Testis (tissue), 3 donors: Measurements from ENCODE around the gene TBX4. TPM values are rescaled to one million over a fixed set of nuclear protein-coding genes. Genes with fewer than 3 reads are reported as not detected.

Experiments used
- DNase-seq: peaks from one replicate; pipeline ENCODE4 v3.0.0-alpha.2; 2019
- H3K27ac ChIP-seq, 2 donors: fragments of 200-600 bp; sonication (generic); one replicate each; pipeline ENCODE4 v1.5.1; 2019
- H3K27me3 ChIP-seq: fragments of 200-600 bp; sonication (generic); one replicate; pipeline ENCODE4 v1.5.1; 2019
- H3K36me3 ChIP-seq: fragments of 200-600 bp; sonication (generic); one replicate; pipeline ENCODE4 v1.5.1; 2017; ENCODE audit warnings: low read depth; ENCODE audit errors: missing control alignments
- H3K4me1 ChIP-seq: fragments of 200-600 bp; sonication (generic); one replicate; pipeline ENCODE4 v1.5.1; 2019
- H3K4me3 ChIP-seq, 2 donors: fragments of 200-600 bp; sonication (generic); one replicate each; pipeline ENCODE4 v1.5.1; 2017 to 2019
- H3K9me3 ChIP-seq: fragments of 200-600 bp; sonication (generic); one replicate; pipeline ENCODE4 v1.5.1; 2017
- POLR2A ChIP-seq: fragments of 450-650 bp; IDR thresholded peaks from one replicate; pipeline ENCODE4 v1.6.1; 2017; ENCODE audit warnings: antibody characterized with exemption, mild to moderate bottlenecking, moderate library complexity
- WGBS, 2 donors: methylation state at CpG; one replicate each; pipeline ENCODE4 v1.1.5; 2018; 5-methylcytosine and 5-hydroxymethylcytosine counted together
- intact Hi-C: fragments of 100-400 bp; cut with DNase I; formaldehyde crosslinking; loops from one replicate; pipeline ENCODE4 v1.15.1; 2023; ENCODE audit warnings: low total_unique reads
- polyA plus RNA-seq: library from polyadenylated mRNA; stranded (reverse); fragments of 350-450 nt; fragmentation: Illumina TruSeq; extraction: RNeasy Lipid Tissue Mini Kit (QIAGEN cat#74804); gene quantifications from one replicate; pipeline ENCODE4 v1.2.3, GENCODE V29; 2014; ENCODE audit warnings: low read depth, low replicate concordance; ENCODE audit not compliant: insufficient read depth
- total RNA-seq, 2 donors: library from RNA; depleted of rRNA; stranded (reverse); fragments of >200 nt; gene quantifications; one replicate each; pipeline ENCODE4 v1.2.3, GENCODE V29; 2016
- TF ChIP-seq, protein P1 (sequence below), 3 experiments: fragments of 450-650 bp in 2 of 3; fragments of 200-600 bp in 1 of 3; sonication (generic) in 1 of 3; IDR thresholded peaks; one replicate each; pipeline ENCODE4 v1.5.1; 2016 to 2019; ENCODE audit warnings: antibody characterized with exemption in 3 of 3, mild to moderate bottlenecking in 2 of 3, moderate library complexity in 1 of 3

TBX4 gene
- total and polyA plus RNA-seq, 3 donors from 2014 or later, result 1.5 to 3.2 (median 1.7) TPM

DNA sequence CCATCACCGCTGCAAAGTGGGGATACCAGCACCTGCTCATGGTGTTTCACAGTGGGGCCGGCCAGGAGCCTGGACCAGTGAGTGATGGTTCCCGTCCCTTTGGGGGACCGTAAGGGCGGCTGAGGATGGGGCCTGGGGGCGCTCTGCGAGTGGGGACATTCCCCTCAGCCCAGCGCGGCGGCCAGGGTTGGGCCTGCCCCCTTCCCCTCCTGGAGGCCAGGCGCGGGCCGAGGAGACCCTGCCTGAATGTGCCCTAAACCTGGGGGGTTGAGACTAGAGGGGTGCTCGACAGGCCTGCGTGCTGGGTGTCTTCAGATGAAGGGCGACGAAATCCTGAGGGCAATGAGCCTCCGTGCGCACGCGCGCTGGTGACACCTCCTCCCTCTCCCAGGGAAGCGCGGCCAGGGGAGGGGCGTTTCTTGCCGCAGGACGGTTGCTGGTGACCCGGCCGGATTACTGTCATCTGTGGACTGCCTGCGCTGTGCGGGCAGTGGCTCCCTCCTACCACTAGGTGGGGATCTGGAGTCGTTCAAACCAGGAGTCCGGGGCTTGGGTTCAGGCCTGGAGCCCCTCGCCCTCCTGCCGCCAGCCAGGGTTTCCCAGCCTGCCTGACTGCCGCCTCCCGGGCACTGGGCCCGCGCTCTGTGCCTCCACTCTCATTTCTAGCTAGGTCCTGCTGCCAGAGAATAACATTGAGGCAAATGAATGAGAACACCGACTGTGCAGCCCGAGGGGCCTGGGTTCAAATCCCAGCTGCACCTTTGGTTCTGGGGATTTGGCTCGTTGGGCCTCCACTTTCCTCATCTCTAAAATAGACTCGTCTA is 35.5 kb upstream of the TBX4 start:
- no peak for TF ChIP-seq POLR2A
- TF ChIP-seq, protein P1, sequence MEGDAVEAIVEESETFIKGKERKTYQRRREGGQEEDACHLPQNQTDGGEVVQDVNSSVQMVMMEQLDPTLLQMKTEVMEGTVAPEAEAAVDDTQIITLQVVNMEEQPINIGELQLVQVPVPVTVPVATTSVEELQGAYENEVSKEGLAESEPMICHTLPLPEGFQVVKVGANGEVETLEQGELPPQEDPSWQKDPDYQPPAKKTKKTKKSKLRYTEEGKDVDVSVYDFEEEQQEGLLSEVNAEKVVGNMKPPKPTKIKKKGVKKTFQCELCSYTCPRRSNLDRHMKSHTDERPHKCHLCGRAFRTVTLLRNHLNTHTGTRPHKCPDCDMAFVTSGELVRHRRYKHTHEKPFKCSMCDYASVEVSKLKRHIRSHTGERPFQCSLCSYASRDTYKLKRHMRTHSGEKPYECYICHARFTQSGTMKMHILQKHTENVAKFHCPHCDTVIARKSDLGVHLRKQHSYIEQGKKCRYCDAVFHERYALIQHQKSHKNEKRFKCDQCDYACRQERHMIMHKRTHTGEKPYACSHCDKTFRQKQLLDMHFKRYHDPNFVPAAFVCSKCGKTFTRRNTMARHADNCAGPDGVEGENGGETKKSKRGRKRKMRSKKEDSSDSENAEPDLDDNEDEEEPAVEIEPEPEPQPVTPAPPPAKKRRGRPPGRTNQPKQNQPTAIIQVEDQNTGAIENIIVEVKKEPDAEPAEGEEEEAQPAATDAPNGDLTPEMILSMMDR (IDR thresholded peaks at IDR 0.05), result peak in 2 of 3 experiments; percentile 87 to 93
- intact Hi-C loops, result no loop called here
- 13 to 27% methylated on average over 17 to 37 of the region's 43 CpGs for WGBS, 2 donors
- peak overlapping the region in 1 of 2 donors; percentile 20 for H3K4me3 ChIP-seq
- H3K27me3 ChIP-seq, result no peaks in the 10 kb centered on the region
- DNase-seq, result peak; percentile 90
- peak overlapping the region in 1 of 2 donors; percentile 58 for H3K27ac ChIP-seq
- H3K9me3 ChIP-seq, result no peaks in the 10 kb centered on the region
- H3K4me1 ChIP-seq, result peaks cover 4% of the 10 kb centered on the region
- H3K36me3 ChIP-seq, result no peaks in the 10 kb centered on the region

DNA sequence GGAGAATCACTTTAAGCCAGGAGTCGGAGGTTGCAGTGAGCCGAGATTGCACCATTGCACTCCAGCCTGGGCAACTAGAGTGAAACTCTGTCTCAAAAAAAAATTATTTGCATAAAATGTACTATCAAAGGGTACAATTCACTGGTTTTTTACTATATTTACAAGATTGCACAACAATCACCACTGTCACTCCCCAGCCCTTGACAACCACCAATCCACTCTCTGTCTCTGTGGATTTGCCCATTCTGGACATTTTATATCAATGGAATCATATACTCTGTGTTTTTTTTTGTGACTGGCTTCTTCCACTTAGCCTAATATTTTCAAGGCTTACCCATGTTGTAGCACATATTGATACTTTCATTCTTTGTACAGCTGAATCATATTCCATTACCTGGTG is 33.8 kb upstream of the TBX4 start:
- Histone ChIP-seq H3K27ac (no peak overlapping the region), H3K9me3 (no peaks in the 10 kb centered on the region), H3K4me1 (peaks cover 4% of the 10 kb centered on the region), H3K36me3 (no peaks in the 10 kb centered on the region), H3K27me3 (no peaks in the 10 kb centered on the region), H3K4me3 (no peak overlapping the region)
- TF ChIP-seq POLR2A, result no peak
- TF ChIP-seq, protein P1 (IDR thresholded peaks at IDR 0.05), result no peak
- DNase-seq, result no peak
- intact Hi-C loops, result no loop called here
- 81 to 94% methylated on average over 2 of the region's 2 CpGs for WGBS, 2 donors

DNA sequence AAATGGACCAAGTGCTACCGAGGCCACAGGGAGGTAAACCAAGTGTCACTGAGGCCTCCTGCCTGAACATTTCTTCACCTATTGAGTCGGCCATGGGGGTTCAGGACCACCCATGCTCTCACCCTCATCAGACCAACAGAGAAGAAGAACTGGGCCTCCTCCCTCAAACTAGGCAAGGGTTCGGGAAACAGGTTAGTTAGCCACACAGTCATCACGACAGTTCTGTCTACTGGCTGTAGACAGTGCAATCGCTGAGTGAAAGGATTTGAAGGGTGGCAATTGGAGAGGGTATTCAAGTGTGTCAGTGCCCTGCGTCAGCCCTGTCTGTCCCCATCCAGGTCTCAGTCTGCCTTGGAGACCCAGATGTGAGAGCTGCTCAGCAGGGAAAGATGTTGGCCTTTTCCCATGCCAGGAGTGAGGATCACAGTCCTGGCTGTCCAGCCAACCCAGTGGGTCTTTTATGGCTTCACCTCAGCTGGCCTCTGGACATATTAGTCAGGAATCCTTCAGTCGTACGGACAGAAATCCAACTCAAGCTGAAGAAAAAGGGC is 32.7 kb upstream of the TBX4 start:
- 78 to 79% methylated on average over 8 of the region's 8 CpGs for WGBS, 2 donors
- no peaks in the 10 kb centered on the region for H3K9me3 ChIP-seq
- H3K4me3 ChIP-seq, result no peak overlapping the region
- H3K36me3 ChIP-seq, result no peaks in the 10 kb centered on the region
- TF ChIP-seq, protein P1 (IDR thresholded peaks at IDR 0.05), result no peak
- TF ChIP-seq POLR2A, result no peak
- H3K27ac ChIP-seq, result no peak overlapping the region
- no peaks in the 10 kb centered on the region for H3K27me3 ChIP-seq
- H3K4me1 ChIP-seq, result peaks cover 4% of the 10 kb centered on the region
- intact Hi-C loops, result no loop called here
- DNase-seq, result no peak

DNA sequence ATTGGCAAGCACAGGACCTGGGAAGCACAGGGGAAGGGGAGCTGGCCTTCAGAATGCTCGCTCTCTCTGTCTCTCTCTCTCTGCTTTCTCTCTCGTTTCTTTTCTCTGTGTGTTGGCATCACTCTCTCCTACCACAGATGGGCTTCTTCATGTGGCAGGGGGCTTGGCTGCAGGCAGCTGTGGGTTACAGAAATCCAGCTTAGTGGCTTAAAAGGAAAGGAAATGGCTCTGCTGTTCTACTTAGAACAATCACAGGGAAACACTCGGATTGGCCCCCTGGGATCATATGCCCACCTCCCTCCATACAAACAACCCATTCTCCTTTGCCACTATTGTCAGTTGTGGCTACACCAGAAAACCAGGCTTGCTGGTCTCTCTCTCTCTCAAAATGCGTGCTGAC is 32.2 kb upstream of the TBX4 start:
- TF ChIP-seq POLR2A, result no peak
- TF ChIP-seq, protein P1 (IDR thresholded peaks at IDR 0.05), result no peak
- DNase-seq, result no peak
- intact Hi-C loops, result no loop called here
- WGBS, 2 donors, result 69 to 71% methylated on average over 4 of the region's 4 CpGs
- Histone ChIP-seq H3K4me3 (no peak overlapping the region), H3K27me3 (no peaks in the 10 kb centered on the region), H3K4me1 (peaks cover 4% of the 10 kb centered on the region), H3K36me3 (no peaks in the 10 kb centered on the region), H3K9me3 (no peaks in the 10 kb centered on the region), H3K27ac (no peak overlapping the region)
